ENCODE measurements around the gene TRIM27.

DNA sequence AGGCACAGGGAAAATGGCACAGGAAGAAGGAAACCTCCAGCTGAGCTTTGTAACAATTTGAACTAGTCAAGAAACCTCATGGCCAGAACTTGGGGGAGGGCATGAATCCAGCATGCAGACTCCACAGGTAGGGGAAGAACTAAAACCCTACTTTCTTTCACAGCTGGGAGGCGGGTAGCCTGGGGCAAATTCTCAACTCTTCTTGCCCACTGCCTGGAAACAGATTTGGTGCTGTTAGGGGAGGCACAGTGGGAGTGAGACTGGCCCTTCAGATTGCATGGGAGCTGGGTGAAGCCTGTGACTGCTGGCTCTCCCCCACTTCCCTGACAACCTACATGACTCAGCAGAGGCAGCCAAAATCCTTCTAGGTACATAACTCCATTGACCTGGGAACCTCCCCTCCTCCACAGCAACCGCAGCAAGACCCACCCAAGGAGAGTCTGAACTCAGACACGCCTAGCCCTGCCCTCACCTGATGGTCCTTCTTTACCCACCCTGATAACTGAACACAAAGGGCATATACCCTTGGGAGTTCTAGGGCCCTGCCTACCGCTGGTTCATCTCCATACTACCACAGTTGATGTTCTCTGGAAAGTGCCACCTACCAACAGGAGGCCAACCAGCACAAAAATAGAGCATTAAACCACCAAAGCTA lies 37.2 kb upstream of the TRIM27 start:
- TF ChIP-seq POLR2AphosphoS5 (IDR thresholded peaks at IDR 0.05) (no peak), CTCF (IDR thresholded peaks at IDR 0.05 in 8 of 11, conservative IDR thresholded peaks at IDR 0.05 in 3 of 11) (no peak)
